Measurements from ENCODE around the gene PNKP. TPM values are rescaled to one million over a fixed set of nuclear protein-coding genes. Genes with fewer than 3 reads are reported as not detected.
A peak's percentile ranks its signal among the peaks of the same experiment; 100 is the strongest.
"Not testable (repeated sequence)": the region's sequence is repeated elsewhere in the genome, so short reads cannot be mapped to it uniquely, and the experiment has no call there.

Gene PNKP
- total RNA-seq, 1 donor from 2014 or later = 23.2 TPM

- FAIRE-seq = no peak
Measured at GRCh38 chr19:49829721-49830120, 37.7 kb downstream of the PNKP start.

DNA sequence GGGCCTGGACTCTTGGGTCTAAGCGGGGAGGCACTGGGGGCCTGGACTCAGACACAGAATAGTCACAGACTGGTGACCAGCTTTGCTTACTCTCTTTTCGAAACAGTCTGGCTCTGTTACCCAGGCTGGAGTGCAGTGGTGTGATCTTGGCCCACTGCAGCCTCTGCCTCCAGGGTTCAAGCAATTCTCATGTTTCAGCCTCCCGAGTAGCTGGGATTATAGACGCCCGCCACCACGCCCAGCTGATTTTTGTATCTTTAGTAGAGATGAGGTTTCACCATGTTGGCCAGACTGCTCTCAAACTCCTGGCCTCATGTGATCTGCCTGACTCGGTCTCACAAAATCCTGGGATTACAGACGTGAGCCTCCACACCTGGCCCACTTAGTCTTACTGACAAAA lies 38.2 kb downstream of the PNKP start:
- FAIRE-seq (no peak), DNase-seq (ENCODE audit: low spot score in 2 of 2) (no peak)

More at GRCh38 chr19:49829721-49830120, 37.7 kb downstream of the PNKP start:
- DNase-seq (ENCODE audit: low spot score in 2 of 2) = no peak

GRCh38 chr19:49827034-49827433 lies 40.3 kb downstream of the PNKP start:
- no peak for FAIRE-seq
- no peak for DNase-seq (ENCODE audit: low spot score in 2 of 2)

DNA sequence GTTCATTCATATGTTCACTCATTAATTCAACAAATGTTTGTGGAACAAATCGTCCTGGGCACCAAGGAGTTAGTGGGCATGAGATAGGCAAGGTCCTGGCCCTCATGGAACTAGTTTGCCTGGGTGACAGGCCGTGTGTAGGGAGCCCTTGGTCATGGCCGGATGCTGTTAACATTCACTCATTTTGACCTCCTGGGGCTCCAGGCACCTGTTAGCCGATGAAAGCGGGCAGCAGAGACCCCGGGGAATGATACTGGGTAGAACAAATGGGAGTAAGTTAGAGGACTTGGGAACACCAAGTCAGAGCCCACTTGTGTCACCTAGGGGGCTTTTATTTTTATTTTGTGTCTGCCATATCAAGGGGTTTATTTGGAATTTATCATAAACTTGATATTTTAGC lies 42.7 kb downstream of the PNKP start:
- no peak for FAIRE-seq
- no peak for DNase-seq (ENCODE audit: low spot score in 2 of 2)

GRCh38 chr19:49823472-49823871 lies 43.9 kb downstream of the PNKP start:
- FAIRE-seq (no peak), DNase-seq (ENCODE audit: low spot score in 2 of 2) (no peak)

DNA sequence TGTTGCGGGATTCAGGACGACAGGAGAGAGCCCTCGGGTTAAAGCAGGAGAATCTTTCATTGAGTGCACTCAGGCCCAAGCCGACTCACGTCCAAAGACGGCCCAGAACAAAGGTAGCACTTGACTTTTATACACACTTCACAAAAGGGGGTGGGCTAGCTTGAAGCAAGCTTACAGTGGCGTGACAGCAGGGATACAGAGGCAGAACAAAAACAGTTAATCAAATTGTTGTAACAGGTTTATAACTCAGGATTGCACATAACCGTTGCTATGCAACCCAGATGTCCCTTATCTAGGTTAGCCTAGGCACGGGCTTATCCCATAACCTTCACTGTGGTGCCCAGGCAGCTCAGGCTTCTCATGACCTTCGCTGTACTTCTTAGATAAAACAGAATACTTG lies 47.3 kb downstream of the PNKP start:
- DNase-seq (ENCODE audit: low spot score in 2 of 2) (no peak), FAIRE-seq (no peak)

DNA sequence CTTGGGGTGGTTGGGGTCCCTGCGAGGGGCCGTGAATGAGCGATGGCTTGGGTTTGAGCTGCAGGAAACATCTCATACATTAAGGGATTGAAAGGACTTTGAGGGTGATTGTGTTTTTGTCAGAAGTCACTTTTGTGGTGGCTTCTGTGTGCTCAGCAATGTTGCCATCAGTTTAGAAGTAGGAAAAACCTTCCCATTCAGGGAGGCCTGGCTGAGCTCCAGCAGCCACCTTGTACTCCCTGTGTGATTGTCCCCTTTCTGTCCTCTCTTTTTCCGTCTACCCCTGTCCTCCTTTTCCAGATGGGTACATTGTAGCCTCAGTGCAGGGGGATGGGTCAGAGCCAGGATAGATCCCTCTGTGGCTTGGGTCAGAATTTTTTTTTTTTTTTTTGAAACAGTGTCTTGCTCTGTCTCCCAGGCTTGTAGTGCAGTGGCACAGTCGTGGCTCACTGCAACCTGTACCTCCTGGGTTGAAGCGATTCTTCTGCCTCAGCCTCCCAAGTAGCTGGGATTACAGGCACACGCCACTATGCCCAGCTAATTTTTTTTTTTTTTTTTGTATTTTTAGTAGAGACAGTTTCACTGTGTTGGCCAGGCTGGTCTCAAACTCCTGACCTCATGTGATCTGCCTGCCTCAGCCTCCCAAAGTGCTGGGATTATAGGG lies 47.8 kb downstream of the PNKP start:
- DNase-seq (ENCODE audit: low spot score in 2 of 2); FAIRE-seq: not testable (repeated sequence)

DNA sequence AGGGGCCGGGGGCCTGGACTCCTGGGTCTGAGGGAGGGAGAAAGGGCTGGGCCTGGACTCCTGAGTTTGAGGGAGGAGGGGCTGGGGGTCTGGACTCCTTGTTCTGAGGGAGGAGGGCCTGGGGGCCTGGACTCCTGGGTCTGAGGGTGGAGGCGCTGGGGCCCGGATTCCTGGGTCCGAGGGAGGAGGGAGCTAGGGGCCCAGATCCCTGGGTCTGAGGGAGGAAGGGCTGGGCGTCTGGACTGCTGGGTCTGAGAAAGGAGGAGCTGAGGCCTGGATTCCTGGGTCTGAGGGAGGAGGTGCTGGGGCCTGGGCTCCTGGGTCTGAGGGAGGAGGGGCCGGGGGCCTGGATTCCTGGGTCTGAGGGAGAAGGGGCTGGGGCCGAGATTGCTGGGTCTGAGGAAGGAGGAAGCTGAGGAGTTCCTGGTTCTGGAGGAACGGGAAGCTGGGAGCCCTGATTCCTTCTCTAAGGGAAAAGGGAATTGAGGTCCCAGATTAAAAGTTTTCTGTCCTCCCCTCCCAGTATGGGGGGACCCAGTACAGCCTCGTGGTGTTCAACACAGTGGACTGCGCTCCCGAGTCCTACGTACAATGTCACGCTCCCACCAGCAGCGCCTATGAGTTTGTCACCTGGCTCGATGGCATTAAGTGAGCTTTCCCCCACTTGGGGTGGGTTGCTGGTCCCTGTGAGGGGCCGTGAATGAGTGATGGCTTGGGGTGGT lies 48.6 kb downstream of the PNKP start:
- no peak for FAIRE-seq
- no peak for DNase-seq (ENCODE audit: low spot score in 2 of 2)

- DNase-seq (ENCODE audit: low spot score in 2 of 2) (peak; percentile 92 to 93), FAIRE-seq (no peak)
Measured at GRCh38 chr19:49817964-49818648, 49.3 kb downstream of the PNKP start, which contains the start of gene MED25. Gene MED25 (plus strand): TSS chr19:49818289. CDS start chr19:49818342, 53 bp downstream.

- no peak for DNase-seq (ENCODE audit: low spot score in 2 of 2)
- no peak for FAIRE-seq
Measured at GRCh38 chr19:49816590-49816989, 50.8 kb downstream of the PNKP start.

GRCh38 chr19:49814010-49814409 lies 53.4 kb downstream of the PNKP start:
- DNase-seq (ENCODE audit: low spot score in 2 of 2) (no peak), FAIRE-seq (no peak)

GRCh38 chr19:49812997-49813861 lies 54.1 kb downstream of the PNKP start, which contains the start of gene FUZ:
Gene FUZ (minus strand): TSS chr19:49813292. CDS start chr19:49813106, 186 bp downstream.
- FAIRE-seq (peak; percentile 99), DNase-seq (ENCODE audit: low spot score in 2 of 2) (peak; percentile 90 to 94)

- DNase-seq (ENCODE audit: low spot score in 2 of 2) (no peak), FAIRE-seq (no peak)
Measured at GRCh38 chr19:49812452-49812996, 54.9 kb downstream of the PNKP start.

DNA sequence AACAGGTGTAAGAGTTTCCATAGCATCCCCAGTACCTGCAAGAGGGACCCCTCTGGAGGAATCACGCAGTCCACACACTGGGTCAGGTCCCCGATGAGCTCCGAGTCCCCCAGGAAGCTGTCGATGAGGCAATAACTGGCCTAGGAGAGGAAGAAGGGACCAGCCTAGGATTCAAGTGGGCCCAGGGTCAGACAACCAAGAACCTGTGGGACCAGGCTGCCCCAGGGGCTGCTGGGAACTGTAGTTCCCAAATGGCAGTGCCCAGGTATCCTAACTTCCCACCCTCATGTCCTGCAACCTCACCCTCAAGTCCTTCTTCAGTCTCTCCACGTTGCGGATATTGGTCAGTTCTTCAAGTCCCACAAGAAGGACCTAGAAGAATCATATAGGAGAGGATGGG lies 56.0 kb downstream of the PNKP start:
- FAIRE-seq = no peak
- DNase-seq (ENCODE audit: low spot score in 2 of 2) = no peak

Small RNA genes within 50 kb of the gene (small RNA-seq; reads per million reads assigned to genes)
- not detected for gene MIR4749

Other genes starting within 250 kb of the PNKP start
- 0.82 TPM for gene RRAS, start 227.4 kb downstream of the PNKP start, total RNA-seq
- 9.4 TPM for gene SCAF1, start 225.4 kb downstream of the PNKP start, total RNA-seq
- gene IRF3, start 201.7 kb downstream of the PNKP start, total RNA-seq = 10.2 TPM
- 1.2 TPM for gene BCL2L12, start 201.6 kb downstream of the PNKP start, total RNA-seq
- gene PRMT1, start 190.3 kb downstream of the PNKP start, total RNA-seq = 248 TPM
- gene ADM5, start 178.0 kb downstream of the PNKP start, total RNA-seq = 0.82 TPM
- 39.9 TPM for gene CPT1C, start 176.5 kb downstream of the PNKP start, total RNA-seq
- gene TSKS, start 104.3 kb downstream of the PNKP start, total RNA-seq = not detected
- 50.5 TPM for gene AP2A1, start 100.6 kb downstream of the PNKP start, total RNA-seq
- gene FUZ, start 54.3 kb downstream of the PNKP start, total RNA-seq = 17.5 TPM
- 14.3 TPM for gene MED25, start 49.3 kb downstream of the PNKP start, total RNA-seq
- gene PTOV1, start 16.4 kb downstream of the PNKP start, total RNA-seq = 109 TPM
- 4.1 TPM for gene AKT1S1, start 9.8 kb upstream of the PNKP start, total RNA-seq
- 5.7 TPM for gene TBC1D17, start 10.1 kb upstream of the PNKP start, total RNA-seq
- 0.41 TPM for gene IL4I1, start 29.3 kb upstream of the PNKP start, total RNA-seq
- 10.6 TPM for gene ATF5, start 61.6 kb upstream of the PNKP start, total RNA-seq
- 22.0 TPM for gene NUP62, start 61.9 kb upstream of the PNKP start, total RNA-seq
- under 0.01 TPM for gene SIGLEC11, start 93.6 kb upstream of the PNKP start, total RNA-seq
- gene VRK3, start 157.8 kb upstream of the PNKP start, total RNA-seq = 17.1 TPM
- 11.0 TPM for gene ZNF473, start 158.4 kb upstream of the PNKP start, total RNA-seq

All from frontal cortex (tissue), 4 donors.